ENCODE data around the gene NDUFA5. TPM values are rescaled to one million over a fixed set of nuclear protein-coding genes. Genes with fewer than 3 reads are reported as not detected.
A peak's percentile ranks its signal among the peaks of the same experiment; 100 is the strongest.
"Not testable (repeated sequence)": the region's sequence is repeated elsewhere in the genome, so short reads cannot be mapped to it uniquely, and the experiment has no call there.

The NDUFA5 gene
- total RNA-seq, 1 experiment from 2014 or later = 57.9 TPM

DNA sequence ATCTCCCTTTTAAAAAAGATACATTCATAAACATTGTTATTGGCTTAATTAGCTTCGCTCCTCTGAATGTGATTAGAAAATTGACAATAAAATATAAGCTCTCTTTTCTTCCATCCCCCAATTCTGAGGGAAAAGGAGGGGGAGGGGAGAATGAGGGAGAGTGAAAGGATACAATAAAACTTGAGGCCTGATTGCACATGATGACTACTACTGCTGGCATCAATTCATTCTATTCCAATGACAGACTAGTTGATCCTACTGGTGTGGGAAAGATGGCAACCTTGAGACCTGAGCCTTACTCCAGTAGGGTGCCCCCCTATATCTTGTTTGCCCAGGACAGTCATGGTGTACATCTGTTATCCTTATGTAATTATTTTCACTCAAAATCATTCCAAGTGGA, 18.7 kb downstream of the NDUFA5 start:
- H3K9me3 ChIP-seq (replicated peaks) = no peaks in the 10 kb centered on the region
- H3K27me3 ChIP-seq (replicated peaks) = no peaks in the 10 kb centered on the region
- DNase-seq (ENCODE audit: low read depth in 1 of 2, low spot score in 2 of 2) = no peak
- peaks cover 11% of the 10 kb centered on the region for H3K4me1 ChIP-seq (replicated peaks)
- H3K36me3 ChIP-seq = 0 out of 2 replicates have a peak, but pooled peaks cover 3% of the 10 kb centered on the region
- H3K27ac ChIP-seq = no peak overlapping the region
- no peak overlapping the region for H3K4me3 ChIP-seq

DNA sequence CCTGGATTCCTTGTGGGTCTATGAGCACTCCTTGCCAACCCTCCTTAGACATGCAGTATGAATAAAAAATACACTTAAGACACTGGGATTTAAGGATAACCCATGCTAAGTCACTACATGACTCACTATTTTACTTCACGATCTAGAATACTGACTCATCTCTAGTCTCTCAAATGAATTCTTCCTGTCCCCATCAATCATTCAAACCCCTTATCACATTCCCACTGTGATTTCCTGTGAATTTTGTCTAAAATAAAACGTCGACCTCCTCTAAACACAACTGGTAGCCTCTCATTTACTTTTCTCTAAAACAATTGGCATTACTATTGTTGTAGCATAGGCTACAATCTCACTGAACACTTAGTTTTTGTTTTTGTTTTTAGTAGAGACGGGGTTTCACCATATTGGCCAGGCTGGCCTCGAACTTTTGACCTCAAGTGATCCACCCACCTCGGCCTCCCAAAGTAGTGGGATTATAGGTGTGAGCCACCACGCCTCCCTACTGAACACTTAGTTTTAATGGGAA, 19.4 kb downstream of the NDUFA5 start:
- Histone ChIP-seq H3K27ac (peak overlapping the region; percentile 14), H3K27me3 (replicated peaks) (no peaks in the 10 kb centered on the region), H3K36me3 (0 out of 2 replicates have a peak, but pooled peaks cover 3% of the 10 kb centered on the region), H3K9me3 (replicated peaks) (no peaks in the 10 kb centered on the region), H3K4me3 (no peak overlapping the region), H3K4me1 (replicated peaks) (peaks cover 11% of the 10 kb centered on the region)
- DNase-seq (ENCODE audit: low read depth in 1 of 2, low spot score in 2 of 2) = peak in 1 of 2 experiments; percentile 55

DNA sequence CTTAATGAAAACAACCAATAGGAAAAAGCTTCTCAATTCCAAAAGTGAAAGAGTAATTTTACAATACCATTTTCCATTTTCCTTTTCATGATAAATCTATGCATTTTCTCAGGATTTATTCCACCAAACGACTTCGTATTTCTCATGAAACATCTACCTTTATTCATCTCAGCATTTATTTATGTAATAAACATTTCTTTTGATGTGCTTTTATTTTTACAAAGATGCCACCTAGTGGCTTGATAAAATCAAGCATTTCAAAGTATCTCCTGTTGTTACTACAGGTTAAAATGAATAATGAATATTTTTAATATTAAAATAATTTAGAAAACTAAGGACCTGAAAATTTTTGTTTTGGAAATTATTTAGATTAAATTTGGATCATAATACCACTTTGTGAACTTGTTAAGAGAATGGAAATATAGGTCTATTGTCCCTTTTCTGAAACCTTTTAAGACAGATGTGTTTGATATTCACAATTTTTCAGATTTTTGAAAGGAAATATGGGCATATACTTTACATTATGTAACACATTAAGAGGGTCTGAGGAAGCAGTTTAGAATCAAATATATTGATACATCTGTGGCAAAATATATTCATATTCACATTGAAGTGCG, 20.5 kb downstream of the NDUFA5 start:
- no peak overlapping the region for H3K27ac ChIP-seq
- H3K27me3 ChIP-seq (replicated peaks) = no peaks in the 10 kb centered on the region
- peak in 1 of 2 experiments; percentile 15 for DNase-seq (ENCODE audit: low read depth in 1 of 2, low spot score in 2 of 2)
- no peak overlapping the region for H3K4me3 ChIP-seq
- H3K4me1 ChIP-seq (replicated peaks) = peaks cover 11% of the 10 kb centered on the region
- H3K36me3 ChIP-seq = 0 out of 2 replicates have a peak, but pooled peaks cover 3% of the 10 kb centered on the region
- H3K9me3 ChIP-seq (replicated peaks) = no peaks in the 10 kb centered on the region

DNA sequence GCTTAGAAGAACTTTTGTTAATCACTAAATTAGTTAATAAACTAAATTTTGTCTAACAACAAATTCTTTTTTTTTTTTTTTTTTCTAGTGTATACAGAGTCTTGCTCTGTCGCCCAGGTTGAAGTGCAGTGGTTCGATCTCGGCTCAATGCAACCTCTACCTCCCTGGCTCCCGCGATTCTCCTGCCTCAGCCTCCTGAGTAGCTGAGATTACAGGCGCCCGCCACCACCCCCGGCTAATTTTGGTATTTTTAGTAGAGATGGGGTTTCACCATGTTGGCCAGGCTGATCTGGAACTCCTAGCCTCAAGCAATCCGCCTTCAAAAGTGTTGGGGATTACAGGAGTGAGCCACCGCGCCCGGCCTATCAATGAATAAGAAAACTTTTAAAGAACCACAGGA, 22.1 kb downstream of the NDUFA5 start:
- no peak overlapping the region for H3K27ac ChIP-seq
- DNase-seq (ENCODE audit: low read depth in 1 of 2, low spot score in 2 of 2) = no peak
- peak overlapping the region; percentile 47 for H3K4me3 ChIP-seq
- no peaks in the 10 kb centered on the region for H3K9me3 ChIP-seq (replicated peaks)
- 0 out of 2 replicates have a peak, but pooled peaks cover 3% of the 10 kb centered on the region for H3K36me3 ChIP-seq
- peaks cover 11% of the 10 kb centered on the region for H3K4me1 ChIP-seq (replicated peaks)
- no peaks in the 10 kb centered on the region for H3K27me3 ChIP-seq (replicated peaks)

DNA sequence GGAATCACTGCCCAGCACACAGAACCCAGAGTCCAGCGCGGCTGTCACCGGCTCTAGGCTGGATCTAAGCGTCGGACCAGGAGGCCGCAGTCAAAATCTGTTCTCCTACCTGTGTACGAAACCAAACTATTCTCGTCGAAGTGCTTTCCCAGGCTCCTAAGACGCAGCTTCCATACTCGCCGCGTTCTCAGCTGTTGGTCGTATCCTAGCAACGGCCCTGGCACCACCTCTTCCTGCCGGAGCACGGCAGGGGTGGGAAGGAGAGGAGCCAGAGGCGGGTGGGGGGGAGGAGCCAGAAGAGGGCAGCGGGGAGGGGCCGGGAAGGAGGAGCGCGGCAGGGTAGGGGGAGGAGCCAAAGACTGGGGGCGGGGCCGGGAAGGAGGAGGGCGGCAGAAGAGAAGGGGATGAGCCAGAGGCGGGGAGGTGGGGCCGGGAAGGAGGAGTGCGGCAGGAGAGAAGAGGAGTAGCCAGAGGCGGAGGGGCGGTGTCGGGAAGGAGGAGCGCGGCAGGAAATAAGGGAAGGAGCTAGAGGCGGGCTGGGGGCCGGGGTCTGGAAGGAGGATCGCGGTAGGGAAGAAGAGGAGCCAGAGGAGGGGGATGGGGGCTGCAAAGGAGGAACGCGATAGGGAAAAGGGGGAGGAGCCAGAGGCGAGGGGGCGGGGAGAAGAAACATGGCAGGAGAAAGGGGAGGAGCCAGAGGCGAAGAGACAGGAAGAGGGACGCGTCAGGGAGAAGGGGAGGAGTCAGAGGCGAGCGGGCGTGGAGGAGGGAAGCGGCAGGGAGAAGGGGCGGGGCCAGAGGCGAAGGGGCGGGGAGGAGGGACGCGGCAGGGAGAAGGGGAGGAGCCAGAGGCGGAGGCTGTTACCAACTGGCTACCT, 23.0 kb downstream of the NDUFA5 start, which contains the start of gene IQUB:
TSS of gene IQUB (minus strand) at position 213 of the 878 bp plus-strand sequence. CDS start 22,255 bp downstream, outside the sequence.
- H3K9me3 ChIP-seq (replicated peaks) = no peaks in the 10 kb centered on the region

DNA sequence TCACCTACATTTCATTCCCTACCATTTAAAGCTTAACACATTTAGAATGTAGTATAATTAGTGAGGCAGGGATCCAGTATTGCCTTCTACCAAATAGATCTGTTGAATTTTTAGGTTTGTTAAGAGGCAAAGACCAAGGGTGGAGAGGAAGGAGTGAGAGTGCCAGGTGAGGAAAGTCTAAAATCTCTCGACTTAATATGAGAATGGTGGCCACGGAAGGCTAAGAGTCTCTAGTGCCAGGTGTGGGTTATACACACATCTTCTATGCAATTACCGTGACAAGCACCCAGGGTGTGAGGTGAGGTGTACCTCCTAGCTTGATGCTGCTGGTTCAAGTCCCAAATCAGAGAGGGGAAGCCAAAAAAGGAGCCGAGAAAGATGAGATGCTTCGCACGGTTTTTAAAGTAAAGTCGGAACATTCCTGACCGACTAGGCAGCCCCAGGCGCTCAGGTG, 23.7 kb downstream of the NDUFA5 start:
- no peak for DNase-seq (ENCODE audit: low read depth in 1 of 2, low spot score in 2 of 2)
- Histone ChIP-seq H3K9me3 (replicated peaks) (no peaks in the 10 kb centered on the region), H3K4me3 (peak overlapping the region; percentile 47), H3K36me3 (0 out of 2 replicates have a peak, but pooled peaks cover 3% of the 10 kb centered on the region), H3K27me3 (replicated peaks) (no peaks in the 10 kb centered on the region), H3K4me1 (replicated peaks) (peaks cover 11% of the 10 kb centered on the region), H3K27ac (peak overlapping the region; percentile 10; the same call in 1 of the 2 replicates)

More for the DNA sequence above, 23.0 kb downstream of the NDUFA5 start, which contains the start of gene IQUB:
- Histone ChIP-seq H3K27ac (peak within 1 kb of the TSS; percentile 34; the same call in 1 of the 2 replicates), H3K36me3 (0 out of 2 replicates have a peak, but pooled peaks cover 3% of the 10 kb centered on the region), H3K4me1 (replicated peaks) (peaks cover 11% of the 10 kb centered on the region), H3K4me3 (peak within 1 kb of the TSS; percentile 47), H3K27me3 (replicated peaks) (no peaks in the 10 kb centered on the region)
- DNase-seq (ENCODE audit: low read depth in 1 of 2, low spot score in 2 of 2) = peak; percentile 92 to 99

DNA sequence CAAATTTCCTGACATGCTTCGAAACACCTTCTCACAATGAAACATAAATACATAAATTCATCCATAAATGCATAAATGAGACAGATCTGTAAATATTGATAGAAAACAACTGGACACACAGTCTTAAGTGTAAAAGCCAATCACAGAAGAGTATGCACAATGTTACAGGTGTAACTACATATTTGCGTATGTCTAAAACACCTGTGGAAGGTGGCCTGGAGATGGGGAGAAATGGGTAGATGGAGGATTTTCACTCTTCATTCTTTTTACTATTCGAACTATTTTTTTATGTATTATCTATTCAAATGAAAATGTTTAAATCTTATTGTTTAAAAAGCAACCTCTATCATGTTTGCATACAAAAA, 24.1 kb downstream of the NDUFA5 start:
- H3K36me3 ChIP-seq = 0 out of 2 replicates have a peak, but pooled peaks cover 3% of the 10 kb centered on the region
- no peaks in the 10 kb centered on the region for H3K9me3 ChIP-seq (replicated peaks)
- H3K27me3 ChIP-seq (replicated peaks) = no peaks in the 10 kb centered on the region
- no peak overlapping the region for H3K27ac ChIP-seq
- no peak for DNase-seq (ENCODE audit: low read depth in 1 of 2, low spot score in 2 of 2)
- no peak overlapping the region for H3K4me3 ChIP-seq
- peaks cover 9% of the 10 kb centered on the region for H3K4me1 ChIP-seq (replicated peaks)

DNA sequence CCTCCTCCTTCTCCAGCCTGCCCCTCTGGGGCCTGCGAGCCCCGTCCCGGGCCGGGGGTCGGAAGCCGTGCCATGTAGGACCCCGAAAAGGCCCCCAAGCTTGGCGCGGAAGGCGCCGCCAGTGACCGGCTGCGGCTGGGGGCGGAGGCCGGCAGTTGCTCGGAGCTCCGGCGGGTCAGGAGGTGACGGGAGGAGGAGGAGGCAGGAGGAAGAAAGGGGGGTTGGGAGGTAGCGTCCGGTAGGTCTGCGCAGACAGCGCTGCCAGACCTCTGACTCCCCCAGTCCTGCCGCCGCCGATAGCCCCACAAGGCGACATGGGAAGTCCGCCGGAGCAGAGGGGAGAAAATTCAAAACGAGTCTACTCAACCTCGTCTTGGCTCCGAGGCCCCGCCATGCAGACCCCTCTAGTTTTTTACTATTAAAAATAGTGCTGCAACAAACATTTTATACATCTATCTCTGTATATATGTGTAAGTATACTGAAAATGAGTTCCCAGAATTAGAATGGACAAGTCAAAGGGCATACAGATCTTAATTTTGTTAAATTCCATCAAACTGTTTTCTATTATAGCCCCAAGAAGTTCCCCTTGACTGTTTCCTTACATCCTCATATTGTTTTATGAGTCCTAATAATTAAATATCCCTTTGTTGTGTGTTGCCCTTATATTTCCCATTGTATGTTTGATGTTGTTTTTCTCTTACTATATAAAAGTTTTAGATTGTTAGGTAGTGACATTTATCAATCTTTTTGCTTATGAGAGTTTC, 24.6 kb downstream of the NDUFA5 start:
- H3K9me3 ChIP-seq (replicated peaks); H3K36me3 ChIP-seq; H3K27ac ChIP-seq; H3K4me3 ChIP-seq; H3K27me3 ChIP-seq (replicated peaks); DNase-seq (ENCODE audit: low read depth in 1 of 2, low spot score in 2 of 2); H3K4me1 ChIP-seq (replicated peaks): not testable (repeated sequence)

DNA sequence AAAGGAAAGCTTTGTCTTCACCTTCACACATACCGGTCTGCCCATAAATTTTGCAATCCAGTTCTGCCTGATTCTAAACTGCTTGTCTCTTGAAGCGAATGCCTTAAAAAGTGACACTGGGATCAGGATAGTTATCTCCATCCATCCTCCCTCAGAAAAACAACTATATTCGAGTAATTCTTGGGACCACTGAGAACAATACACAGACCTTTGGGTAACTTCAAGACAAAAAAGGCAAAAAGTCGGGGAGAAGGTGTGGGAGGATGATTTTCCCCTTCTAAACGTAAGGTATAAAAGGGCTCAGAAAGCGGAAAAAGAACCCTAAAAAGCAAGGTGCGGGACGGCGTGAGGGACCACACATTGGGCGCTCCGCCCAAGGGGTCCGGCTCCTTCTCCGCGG, 25.3 kb downstream of the NDUFA5 start:
- H3K4me1 ChIP-seq (replicated peaks); H3K36me3 ChIP-seq; H3K4me3 ChIP-seq; H3K27ac ChIP-seq; H3K9me3 ChIP-seq (replicated peaks); H3K27me3 ChIP-seq (replicated peaks); DNase-seq (ENCODE audit: low read depth in 1 of 2, low spot score in 2 of 2): not testable (repeated sequence)

DNA sequence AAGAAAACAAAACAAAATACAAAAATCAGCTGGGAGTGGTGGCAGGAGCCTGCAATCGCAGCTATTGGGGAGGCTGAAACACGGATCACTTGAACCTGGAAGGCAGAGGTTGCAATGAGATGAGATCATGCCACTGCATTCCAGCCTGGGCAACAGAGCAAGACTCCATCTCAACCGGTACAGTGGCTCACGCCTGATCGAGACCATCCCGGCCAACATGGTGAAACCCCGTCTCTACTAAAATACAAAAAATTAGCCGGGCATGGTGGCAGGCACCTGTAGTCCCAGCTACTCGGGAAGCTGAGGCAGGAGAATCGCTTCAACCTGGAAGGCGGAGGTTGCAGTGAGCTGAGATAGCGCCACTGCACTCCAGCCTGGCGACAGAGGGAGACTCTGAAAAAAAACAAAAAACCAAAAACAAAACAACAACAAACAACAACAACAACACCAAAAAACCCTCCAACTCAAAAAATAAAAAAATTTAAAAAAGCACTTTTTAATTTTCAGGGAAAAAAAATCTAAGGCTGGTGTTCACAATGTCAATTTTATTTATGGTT, 27.5 kb downstream of the NDUFA5 start:
- H3K4me3 ChIP-seq; H3K9me3 ChIP-seq (replicated peaks); DNase-seq (ENCODE audit: low read depth in 1 of 2, low spot score in 2 of 2); H3K27ac ChIP-seq; H3K36me3 ChIP-seq; H3K4me1 ChIP-seq (replicated peaks); H3K27me3 ChIP-seq (replicated peaks): not testable (repeated sequence)

DNA sequence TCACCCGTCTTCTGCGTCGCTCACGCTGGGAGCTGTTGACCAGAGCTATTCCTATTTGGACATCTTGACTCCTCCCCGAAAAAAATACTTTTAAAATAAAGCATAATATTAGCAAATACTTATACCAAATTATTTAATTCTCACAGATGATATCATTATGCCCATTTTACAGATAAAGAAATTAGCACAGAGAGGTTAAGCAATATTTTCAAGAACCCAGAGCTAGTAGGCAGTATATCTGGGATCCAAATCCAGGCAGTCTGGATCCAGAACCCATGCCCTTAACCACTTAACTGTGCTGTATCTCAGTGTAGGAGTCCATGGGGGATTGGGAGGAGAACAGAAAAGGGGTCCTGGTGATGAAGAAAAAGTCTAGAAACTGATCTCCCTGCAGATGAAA, 29.4 kb downstream of the NDUFA5 start:
- H3K4me3 ChIP-seq = no peak overlapping the region

DNA sequence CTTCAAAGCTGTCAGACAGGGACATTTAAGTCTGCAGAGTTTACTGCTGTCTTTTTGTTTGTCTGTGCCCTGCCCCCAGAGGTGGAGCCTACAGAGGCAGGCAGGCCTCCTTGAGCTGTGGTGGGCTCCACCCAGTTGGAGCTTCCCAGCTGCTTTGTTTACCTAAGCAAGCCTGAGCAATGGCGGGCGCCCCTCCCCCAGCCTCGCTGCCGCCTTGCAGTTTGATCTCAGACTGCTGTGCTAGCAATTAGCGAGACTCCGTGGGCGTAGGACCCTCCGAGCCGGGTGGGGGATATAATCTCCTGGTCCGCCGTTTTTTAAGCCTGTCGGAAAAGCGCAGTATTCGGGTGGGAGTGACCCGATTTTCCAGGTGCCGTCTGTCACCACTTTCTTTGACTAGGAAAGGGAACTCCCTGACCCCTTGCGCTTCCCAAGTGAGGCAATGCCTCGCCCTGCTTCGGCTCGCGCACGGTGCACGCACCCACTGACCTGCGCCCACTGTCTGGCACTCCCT, 29.8 kb downstream of the NDUFA5 start:
- not testable (repeated sequence) for H3K9me3 ChIP-seq (replicated peaks); H3K36me3 ChIP-seq; H3K27ac ChIP-seq; H3K4me3 ChIP-seq; DNase-seq (ENCODE audit: low read depth in 1 of 2, low spot score in 2 of 2); H3K27me3 ChIP-seq (replicated peaks); H3K4me1 ChIP-seq (replicated peaks)

More for the DNA sequence above, 29.4 kb downstream of the NDUFA5 start:
- Histone ChIP-seq H3K9me3 (replicated peaks) (no peaks in the 10 kb centered on the region), H3K27ac (no peak overlapping the region), H3K4me1 (replicated peaks) (no peaks in the 10 kb centered on the region), H3K27me3 (replicated peaks) (no peaks in the 10 kb centered on the region), H3K36me3 (no peaks in the 10 kb centered on the region)
- DNase-seq (ENCODE audit: low read depth in 1 of 2, low spot score in 2 of 2) = no peak

DNA sequence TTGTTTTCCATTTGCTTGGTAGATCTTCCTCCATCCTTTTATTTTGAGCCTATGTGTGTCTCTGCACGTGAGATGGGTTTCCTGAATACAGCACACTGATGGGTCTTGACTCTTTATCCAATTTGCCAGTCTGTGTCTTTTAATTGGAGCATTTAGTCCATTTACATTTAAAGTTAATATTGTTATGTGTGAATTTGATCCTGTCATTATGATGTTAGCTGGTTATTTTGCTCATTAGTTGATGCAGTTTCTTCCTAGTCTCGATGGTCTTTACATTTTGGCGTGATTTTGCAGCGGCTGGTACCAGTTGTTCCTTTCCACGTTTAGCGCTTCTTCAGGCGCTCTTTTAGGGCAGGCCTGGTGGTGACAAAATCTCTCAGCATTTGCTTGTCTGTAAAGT, 31.1 kb downstream of the NDUFA5 start:
- not testable (repeated sequence) for H3K27me3 ChIP-seq (replicated peaks); H3K4me1 ChIP-seq (replicated peaks); DNase-seq (ENCODE audit: low read depth in 1 of 2, low spot score in 2 of 2)

More for the DNA sequence above, 31.1 kb downstream of the NDUFA5 start:
- not testable (repeated sequence) for H3K4me3 ChIP-seq; H3K27ac ChIP-seq; H3K9me3 ChIP-seq (replicated peaks); H3K36me3 ChIP-seq
